MM.1S (cell line): ENCODE measurements around the gene PIK3R6.

Experiments used
- DNase-seq: peaks from one replicate; pipeline ENCODE4 v3.0.0-alpha.2; 2015
- H2AFZ ChIP-seq: fragments of 300-600 bp; sonication (generic); 2 replicates; pipeline ENCODE4 v1.6.0; 2016; ENCODE audit warnings: antibody characterized with exemption, low read length
- H3F3A ChIP-seq: fragments of 300-600 bp; sonication (generic); 2 replicates; pipeline ENCODE4 v1.6.1; 2016; ENCODE audit warnings: mild to moderate bottlenecking, antibody characterized with exemption, low read length, moderate library complexity, mixed read lengths; ENCODE audit not compliant: insufficient read depth
- H3K27ac ChIP-seq: fragments of 300-600 bp; sonication (generic); 2 replicates; pipeline ENCODE4 v1.5.1; 2016; ENCODE audit warnings: mild to moderate bottlenecking, low read length
- H3K27me3 ChIP-seq: fragments of 300-600 bp; sonication (generic); replicated peaks from 2 replicates; pipeline ENCODE4 v1.6.0; 2016; ENCODE audit warnings: low read length; ENCODE audit not compliant: insufficient read depth
- H3K36me3 ChIP-seq: fragments of 300-600 bp; sonication (generic); replicated peaks from 2 replicates; pipeline ENCODE4 v1.6.1; 2016; ENCODE audit warnings: mild to moderate bottlenecking, low read length, mixed read lengths; ENCODE audit not compliant: insufficient read depth
- H3K4me1 ChIP-seq: fragments of 300-600 bp; sonication (generic); 2 replicates; pipeline ENCODE4 v1.6.1; 2016; ENCODE audit warnings: low read length, mixed read lengths
- H3K4me2 ChIP-seq: fragments of 300-600 bp; sonication (generic); 2 replicates; pipeline ENCODE4 v1.6.0; 2016; ENCODE audit warnings: low read depth, low read length
- H3K4me3 ChIP-seq: fragments of 300-600 bp; sonication (generic); 2 replicates; pipeline ENCODE4 v1.5.1; 2016; ENCODE audit warnings: low read length, mixed read lengths
- H3K79me2 ChIP-seq: fragments of 300-600 bp; sonication (generic); 2 replicates; pipeline ENCODE4 v1.6.1; 2016; ENCODE audit warnings: mixed run types, low read length, mixed read lengths
- H3K9ac ChIP-seq: fragments of 300-600 bp; sonication (generic); 2 replicates; pipeline ENCODE4 v1.6.1; 2016; ENCODE audit warnings: low read length, mixed read lengths
- H3K9me2 ChIP-seq: fragments of 300-600 bp; sonication (generic); replicated peaks from 2 replicates; pipeline ENCODE4 v1.6.1; 2016; ENCODE audit warnings: mild to moderate bottlenecking, low read length, mixed read lengths; ENCODE audit not compliant: insufficient read depth
- H3K9me3 ChIP-seq: fragments of 300-600 bp; sonication (generic); replicated peaks from 2 replicates; pipeline ENCODE4 v1.6.1; 2016; ENCODE audit warnings: mild to moderate bottlenecking, low read length, mixed read lengths; ENCODE audit not compliant: insufficient read depth
- H4K20me1 ChIP-seq: fragments of 300-600 bp; sonication (generic); 2 replicates; pipeline ENCODE4 v1.6.1; 2016; ENCODE audit warnings: mild to moderate bottlenecking, low read length, moderate library complexity, mixed read lengths; ENCODE audit not compliant: insufficient read depth
- EZH2 ChIP-seq: fragments of 300-600 bp; sonication (generic); optimal IDR thresholded peaks from 2 replicates; pipeline ENCODE3; 2017; ENCODE audit warnings: low read depth, mild to moderate bottlenecking, antibody characterized with exemption, low read length, mixed read lengths
- EZH2phosphoT487 ChIP-seq: fragments of 300-600 bp; sonication (generic); IDR thresholded peaks from 2 replicates; pipeline ENCODE4 v1.6.1; 2018; ENCODE audit warnings: antibody characterized with exemption, low read length
- TF ChIP-seq, protein P1 (sequence below): fragments of 300-600 bp; sonication (generic); IDR thresholded peaks from 2 replicates; pipeline ENCODE4 v1.5.1; 2016; ENCODE audit warnings: antibody characterized with exemption, low read length, mixed read lengths

Gene PIK3R6

GRCh38 chr17:8871081-8871581, 3.7 kb upstream of the PIK3R6 start:
- Histone ChIP-seq H3F3A (no peaks in the 10 kb centered on the region), H2AFZ (no peak overlapping the region), H3K9me3 (no peaks in the 10 kb centered on the region), H3K4me1 (no peaks in the 10 kb centered on the region), H3K27me3 (peaks cover 26% of the 10 kb centered on the region), H3K36me3 (no peaks in the 10 kb centered on the region), H3K4me2 (no peak overlapping the region), H3K9ac (no peak overlapping the region), H3K9me2 (no peaks in the 10 kb centered on the region), H3K27ac (no peak overlapping the region), H3K4me3 (no peak overlapping the region), H3K79me2 (no peaks in the 10 kb centered on the region), H4K20me1 (no peaks in the 10 kb centered on the region)
- TF ChIP-seq EZH2phosphoT487 (no peak), EZH2 (no peak)
- TF ChIP-seq, protein P1, sequence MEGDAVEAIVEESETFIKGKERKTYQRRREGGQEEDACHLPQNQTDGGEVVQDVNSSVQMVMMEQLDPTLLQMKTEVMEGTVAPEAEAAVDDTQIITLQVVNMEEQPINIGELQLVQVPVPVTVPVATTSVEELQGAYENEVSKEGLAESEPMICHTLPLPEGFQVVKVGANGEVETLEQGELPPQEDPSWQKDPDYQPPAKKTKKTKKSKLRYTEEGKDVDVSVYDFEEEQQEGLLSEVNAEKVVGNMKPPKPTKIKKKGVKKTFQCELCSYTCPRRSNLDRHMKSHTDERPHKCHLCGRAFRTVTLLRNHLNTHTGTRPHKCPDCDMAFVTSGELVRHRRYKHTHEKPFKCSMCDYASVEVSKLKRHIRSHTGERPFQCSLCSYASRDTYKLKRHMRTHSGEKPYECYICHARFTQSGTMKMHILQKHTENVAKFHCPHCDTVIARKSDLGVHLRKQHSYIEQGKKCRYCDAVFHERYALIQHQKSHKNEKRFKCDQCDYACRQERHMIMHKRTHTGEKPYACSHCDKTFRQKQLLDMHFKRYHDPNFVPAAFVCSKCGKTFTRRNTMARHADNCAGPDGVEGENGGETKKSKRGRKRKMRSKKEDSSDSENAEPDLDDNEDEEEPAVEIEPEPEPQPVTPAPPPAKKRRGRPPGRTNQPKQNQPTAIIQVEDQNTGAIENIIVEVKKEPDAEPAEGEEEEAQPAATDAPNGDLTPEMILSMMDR: no peak
- no peak for DNase-seq

DNA sequence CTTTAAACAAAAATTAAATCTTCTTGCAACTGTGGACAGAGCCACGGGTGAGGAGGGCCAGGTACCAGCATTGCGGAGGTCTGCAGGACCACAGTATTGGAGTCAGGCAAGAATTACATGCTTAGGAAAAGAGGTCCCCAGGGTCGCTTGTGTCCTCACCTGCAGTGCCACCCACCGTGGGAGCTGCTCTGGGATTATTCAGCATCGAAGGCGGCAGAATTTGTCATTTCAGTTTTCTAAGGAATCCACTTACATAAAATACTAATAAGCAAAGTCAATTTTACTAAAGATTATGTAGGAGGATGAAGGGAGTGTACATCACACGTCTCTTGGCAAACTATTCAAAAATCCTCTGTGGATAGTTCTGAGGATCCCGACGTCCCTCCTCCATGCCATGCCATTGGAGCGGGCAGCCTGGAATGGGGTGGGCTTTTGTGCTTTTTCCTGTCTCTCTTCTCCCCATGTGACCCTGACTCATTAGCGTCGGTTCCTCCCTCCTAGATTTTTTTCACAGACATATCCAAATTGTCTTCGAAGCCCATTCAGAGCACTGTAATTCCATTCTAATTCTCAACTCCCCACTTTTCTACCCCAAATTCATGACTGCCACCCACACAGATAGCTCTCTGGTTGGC, 3.0 kb upstream of the PIK3R6 start:
- Histone ChIP-seq H2AFZ (no peak overlapping the region), H3K27me3 (peaks cover 26% of the 10 kb centered on the region), H3K9me3 (no peaks in the 10 kb centered on the region), H3F3A (no peaks in the 10 kb centered on the region), H3K9ac (no peak overlapping the region), H3K4me1 (no peaks in the 10 kb centered on the region), H4K20me1 (no peaks in the 10 kb centered on the region), H3K9me2 (no peaks in the 10 kb centered on the region), H3K4me3 (no peak overlapping the region), H3K79me2 (no peaks in the 10 kb centered on the region), H3K4me2 (no peak overlapping the region), H3K27ac (no peak overlapping the region), H3K36me3 (no peaks in the 10 kb centered on the region)
- DNase-seq: no peak
- TF ChIP-seq, protein P1: no peak
- TF ChIP-seq EZH2phosphoT487: no peak
- no peak for TF ChIP-seq EZH2

DNA sequence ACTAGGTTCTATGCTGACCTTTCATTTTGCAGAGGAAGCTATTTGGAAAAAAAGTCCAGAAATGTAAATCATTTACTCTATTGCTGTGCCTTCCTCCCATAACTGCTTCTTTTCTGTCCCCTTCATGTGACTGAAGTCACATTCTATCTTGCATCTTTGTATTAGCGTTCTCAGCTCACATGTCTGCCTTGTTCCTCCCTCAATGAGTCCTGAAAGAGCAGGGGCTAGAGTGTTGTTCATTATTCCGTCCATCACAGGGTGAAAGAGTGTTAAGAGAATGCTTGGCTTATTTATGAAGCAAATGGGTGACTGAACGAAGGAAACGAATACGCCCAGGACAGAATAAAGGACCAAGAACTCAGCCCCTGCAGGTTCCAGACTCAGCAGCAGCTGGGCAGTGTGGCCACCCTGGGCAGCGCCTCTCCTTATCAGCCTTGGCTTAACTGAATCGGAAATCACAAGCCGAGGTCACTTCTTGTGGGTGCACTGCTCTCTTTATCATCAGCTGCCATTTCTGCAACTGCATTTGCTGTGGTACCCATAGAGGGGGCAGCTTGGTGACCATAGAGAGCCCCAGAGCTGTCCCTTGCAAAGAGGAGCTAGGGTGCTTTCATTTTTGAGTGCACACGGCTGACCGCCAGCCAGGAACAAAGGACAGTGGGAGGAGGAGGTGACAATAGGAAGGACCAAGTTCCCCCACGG, 1.8 kb upstream of the PIK3R6 start:
- Histone ChIP-seq H3K27me3 (peaks cover 26% of the 10 kb centered on the region), H3F3A (no peaks in the 10 kb centered on the region), H4K20me1 (no peaks in the 10 kb centered on the region), H3K4me1 (no peaks in the 10 kb centered on the region), H3K4me3 (no peak overlapping the region), H3K79me2 (no peaks in the 10 kb centered on the region), H3K9ac (no peak overlapping the region), H3K27ac (no peak overlapping the region), H3K36me3 (no peaks in the 10 kb centered on the region), H2AFZ (no peak overlapping the region), H3K9me3 (no peaks in the 10 kb centered on the region), H3K9me2 (no peaks in the 10 kb centered on the region), H3K4me2 (no peak overlapping the region)
- no peak for TF ChIP-seq EZH2phosphoT487
- TF ChIP-seq, protein P1: no peak
- TF ChIP-seq EZH2: no peak
- no peak for DNase-seq
